GM23248 (cell line): ENCODE measurements around the gene CA12.

Experiments used
- EZH2 ChIP-seq: fragments of 200-600 bp; sonication (generic); IDR thresholded peaks from 2 replicates; pipeline ENCODE4 v1.6.1; 2018; ENCODE audit warnings: antibody characterized with exemption, mild to moderate bottlenecking; ENCODE audit not compliant: insufficient read depth, poor library complexity, severe bottlenecking
- EZH2phosphoT487 ChIP-seq: fragments of 200-600 bp; sonication (generic); IDR thresholded peaks from 2 replicates; pipeline ENCODE4 v1.6.1; 2018; ENCODE audit warnings: antibody characterized with exemption, moderate library complexity, mild to moderate bottlenecking, low read depth; ENCODE audit not compliant: insufficient read depth

- TF ChIP-seq EZH2phosphoT487 (no peak), EZH2 (no peak)
These were observed 50.7 kb downstream of the CA12 start for GRCh38 chr15:63330926-63331325.
